Activated naive CD8-positive, alpha-beta T cell treated with anti-CD3 and anti-CD28 coated beads for 36 hours (primary cell): ENCODE data around the gene RCAN2. TPM values are rescaled to one million over a fixed set of nuclear protein-coding genes. Genes with fewer than 3 reads are reported as not detected.

Experiments used
- DNase-seq: peaks from one replicate; pipeline ENCODE4 v3.0.0; 2021
- H3K27ac Mint-ChIP-seq: one replicate; pipeline ENCODE4 v1.8.0; 2022; ENCODE audit warnings: mild to moderate bottlenecking, moderate library complexity, mixed read lengths
- H3K27me3 Mint-ChIP-seq: one replicate; pipeline ENCODE4 v1.8.0; 2022; ENCODE audit warnings: mild to moderate bottlenecking, mixed read lengths
- H3K36me3 Mint-ChIP-seq: one replicate; pipeline ENCODE4 v1.8.0; 2021; ENCODE audit warnings: mild to moderate bottlenecking, mixed read lengths
- H3K4me1 Mint-ChIP-seq: one replicate; pipeline ENCODE4 v1.8.0; 2021; ENCODE audit warnings: mixed read lengths
- H3K4me3 Mint-ChIP-seq: one replicate; pipeline ENCODE4 v1.8.0; 2022; ENCODE audit warnings: mild to moderate bottlenecking, moderate library complexity, mixed read lengths
- H3K9me3 Mint-ChIP-seq: one replicate; pipeline ENCODE4 v1.8.0; 2022; ENCODE audit warnings: mixed read lengths
- total RNA-seq, 2 experiments: library from RNA; stranded (reverse); gene quantifications; one replicate each; pipeline ENCODE4 v1.2.3, GENCODE V29; 2021

RCAN2 gene
- total RNA-seq, 2 experiments from 2014 or later = not detected

DNA sequence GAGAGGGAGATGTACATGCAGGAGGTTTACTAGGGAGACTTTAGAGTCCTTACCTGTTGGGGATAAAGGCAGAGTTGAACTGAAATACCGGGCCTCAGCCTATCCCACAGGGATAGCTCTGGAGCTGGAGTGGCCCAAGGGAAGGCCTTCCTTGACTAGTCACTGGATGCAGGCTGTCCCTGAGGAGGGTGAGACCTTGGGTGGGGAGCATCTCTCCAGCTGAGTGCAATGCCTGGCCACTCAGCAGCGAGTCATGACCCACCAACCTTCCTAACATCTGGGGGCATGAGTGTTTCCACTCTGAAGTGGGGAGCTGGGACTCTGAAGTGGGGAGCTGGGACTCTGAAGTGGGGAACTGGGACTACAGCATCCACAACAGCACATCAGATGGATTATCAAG is 274.4 kb downstream of the RCAN2 start:
- no peak overlapping the region for H3K27ac Mint-ChIP-seq
- no peaks in the 10 kb centered on the region for H3K36me3 Mint-ChIP-seq
- H3K4me1 Mint-ChIP-seq = peaks cover 13% of the 10 kb centered on the region
- no peaks in the 10 kb centered on the region for H3K27me3 Mint-ChIP-seq
- no peak overlapping the region for H3K4me3 Mint-ChIP-seq
- no peaks in the 10 kb centered on the region for H3K9me3 Mint-ChIP-seq
- no peak for DNase-seq

DNA sequence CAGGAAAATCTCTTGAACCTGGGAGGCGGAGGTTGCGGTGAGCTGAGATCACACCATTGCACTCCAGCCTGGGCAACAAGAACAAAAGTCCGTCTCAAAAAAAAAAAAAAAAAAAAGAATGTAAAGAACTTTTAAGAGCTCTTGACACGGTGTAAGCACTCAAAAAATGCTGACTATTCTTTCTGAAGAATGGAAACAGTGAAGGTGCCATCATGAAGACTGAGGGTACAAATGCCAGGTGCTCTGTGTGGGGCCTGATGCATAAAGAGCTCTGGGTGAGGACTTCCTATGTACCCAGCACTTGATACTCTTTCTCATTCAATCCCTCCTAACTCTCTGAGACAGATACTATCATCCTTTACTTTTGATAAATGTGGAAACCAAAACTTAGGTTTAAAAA is 275.5 kb downstream of the RCAN2 start:
- Mint-ChIP-seq H3K27ac (no peak overlapping the region), H3K36me3 (no peaks in the 10 kb centered on the region), H3K9me3 (no peaks in the 10 kb centered on the region), H3K4me1 (peaks cover 10% of the 10 kb centered on the region), H3K27me3 (no peaks in the 10 kb centered on the region), H3K4me3 (no peak overlapping the region)
- DNase-seq = no peak

DNA sequence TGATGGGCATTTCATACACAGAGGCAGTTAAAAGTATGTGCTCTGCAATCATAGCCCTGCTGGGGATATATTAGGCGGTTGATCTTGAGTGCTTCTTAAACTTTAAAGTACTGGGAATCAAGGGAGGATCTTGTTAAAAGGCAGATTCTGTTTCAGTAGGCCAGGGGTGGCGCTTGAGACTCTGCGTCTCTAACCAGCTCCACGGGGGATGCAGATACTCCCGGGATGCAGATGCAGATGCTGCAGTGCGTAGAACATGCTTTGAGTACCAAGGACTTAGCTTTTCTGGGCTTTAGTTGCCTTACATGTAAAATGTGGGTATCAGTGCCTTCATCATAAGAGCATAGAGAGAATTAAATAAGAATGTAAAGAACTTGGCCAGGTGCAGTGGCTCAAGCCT is 276.0 kb downstream of the RCAN2 start:
- Mint-ChIP-seq H3K36me3 (no peaks in the 10 kb centered on the region), H3K4me3 (no peak overlapping the region), H3K27me3 (no peaks in the 10 kb centered on the region), H3K27ac (no peak overlapping the region), H3K4me1 (peaks cover 4% of the 10 kb centered on the region), H3K9me3 (no peaks in the 10 kb centered on the region)
- no peak for DNase-seq

DNA sequence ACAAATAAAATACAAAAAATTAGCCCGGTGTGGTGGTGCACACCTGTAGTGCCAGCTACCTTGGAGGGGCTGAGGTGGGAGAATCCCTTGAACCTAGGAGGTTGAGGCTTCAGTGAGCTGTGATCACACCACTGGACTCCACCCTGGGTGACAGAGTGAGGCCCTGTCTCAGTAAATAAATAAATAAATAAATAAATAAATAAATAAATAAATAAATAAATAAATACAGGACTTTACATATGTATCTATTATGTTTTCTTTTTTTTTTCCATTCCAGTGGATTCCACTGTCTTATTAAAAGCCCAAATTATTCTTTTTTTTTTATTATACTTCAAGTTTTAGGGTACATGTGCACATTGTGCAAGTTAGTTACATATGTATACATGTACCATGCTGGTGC is 279.3 kb downstream of the RCAN2 start:
- no peak overlapping the region for H3K27ac Mint-ChIP-seq
- no peaks in the 10 kb centered on the region for H3K36me3 Mint-ChIP-seq
- H3K4me1 Mint-ChIP-seq = no peaks in the 10 kb centered on the region
- no peak overlapping the region for H3K4me3 Mint-ChIP-seq
- no peak for DNase-seq
- H3K27me3 Mint-ChIP-seq = peaks cover 8% of the 10 kb centered on the region
- H3K9me3 Mint-ChIP-seq = no peaks in the 10 kb centered on the region

DNA sequence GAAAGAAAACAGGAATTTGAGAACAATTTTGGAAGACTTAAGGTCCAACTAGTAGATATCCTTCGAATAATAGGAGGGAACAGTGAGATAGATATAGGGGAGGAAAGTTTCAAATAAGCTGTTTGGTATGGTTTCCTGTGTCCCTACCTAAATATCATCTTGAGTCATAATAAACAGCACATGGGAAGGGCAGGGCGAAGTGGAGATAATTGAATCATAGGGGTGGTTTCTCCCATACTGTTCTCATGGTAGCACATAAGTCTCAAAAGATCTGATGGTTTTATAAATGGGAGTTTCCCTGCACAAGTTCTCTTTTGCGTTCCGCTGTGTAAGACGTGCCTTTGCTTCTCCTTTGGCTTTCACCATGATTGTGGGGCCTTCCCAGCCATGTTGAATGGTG is 281.0 kb downstream of the RCAN2 start:
- DNase-seq = no peak
- Mint-ChIP-seq H3K27me3 (peaks cover 13% of the 10 kb centered on the region), H3K9me3 (no peaks in the 10 kb centered on the region), H3K4me1 (no peaks in the 10 kb centered on the region), H3K27ac (no peak overlapping the region), H3K4me3 (no peak overlapping the region), H3K36me3 (no peaks in the 10 kb centered on the region)

DNA sequence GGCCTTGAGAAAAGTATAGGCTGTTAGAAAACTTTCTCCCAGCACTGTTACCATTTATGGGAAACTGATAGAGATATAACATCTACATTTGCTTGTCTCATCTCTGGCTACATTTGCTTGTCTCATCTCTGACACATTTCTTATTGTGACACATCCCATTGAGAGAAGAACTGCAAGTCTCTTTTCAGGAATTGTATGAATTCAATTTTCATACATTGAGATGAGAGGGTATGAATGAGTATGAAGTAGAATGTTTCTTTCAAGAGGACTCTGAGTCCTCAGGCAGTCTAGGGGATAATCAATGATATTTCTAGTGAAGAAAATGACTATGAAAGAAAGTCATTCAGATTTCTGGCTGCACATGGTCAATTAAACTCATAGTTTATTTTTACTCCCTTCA is 282.9 kb downstream of the RCAN2 start:
- Mint-ChIP-seq H3K27ac (no peak overlapping the region), H3K9me3 (no peaks in the 10 kb centered on the region), H3K4me3 (no peak overlapping the region), H3K27me3 (peaks cover 13% of the 10 kb centered on the region), H3K36me3 (no peaks in the 10 kb centered on the region), H3K4me1 (no peaks in the 10 kb centered on the region)
- DNase-seq = no peak

DNA sequence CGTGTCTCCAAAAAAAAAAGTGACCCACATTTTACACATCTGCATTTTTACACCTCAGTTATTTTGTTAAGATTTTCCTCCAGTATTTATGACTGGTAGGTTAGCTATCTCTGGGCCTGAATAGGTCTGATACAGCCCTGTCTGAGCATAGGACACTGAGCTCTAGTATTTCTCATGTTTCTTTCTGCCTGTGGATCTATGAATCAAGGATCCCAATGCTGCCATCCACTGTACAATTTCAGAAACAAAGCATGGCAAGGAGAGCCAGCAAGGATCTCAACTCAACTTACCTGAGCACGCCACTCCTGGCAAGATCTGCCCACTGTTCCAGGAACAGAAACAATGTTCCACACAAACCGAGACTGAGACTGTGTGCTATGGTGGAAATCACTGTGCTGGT is 284.1 kb downstream of the RCAN2 start:
- Mint-ChIP-seq H3K4me1 (no peaks in the 10 kb centered on the region), H3K27me3 (peaks cover 15% of the 10 kb centered on the region), H3K36me3 (no peaks in the 10 kb centered on the region), H3K9me3 (no peaks in the 10 kb centered on the region), H3K27ac (no peak overlapping the region), H3K4me3 (no peak overlapping the region)
- DNase-seq = no peak

DNA sequence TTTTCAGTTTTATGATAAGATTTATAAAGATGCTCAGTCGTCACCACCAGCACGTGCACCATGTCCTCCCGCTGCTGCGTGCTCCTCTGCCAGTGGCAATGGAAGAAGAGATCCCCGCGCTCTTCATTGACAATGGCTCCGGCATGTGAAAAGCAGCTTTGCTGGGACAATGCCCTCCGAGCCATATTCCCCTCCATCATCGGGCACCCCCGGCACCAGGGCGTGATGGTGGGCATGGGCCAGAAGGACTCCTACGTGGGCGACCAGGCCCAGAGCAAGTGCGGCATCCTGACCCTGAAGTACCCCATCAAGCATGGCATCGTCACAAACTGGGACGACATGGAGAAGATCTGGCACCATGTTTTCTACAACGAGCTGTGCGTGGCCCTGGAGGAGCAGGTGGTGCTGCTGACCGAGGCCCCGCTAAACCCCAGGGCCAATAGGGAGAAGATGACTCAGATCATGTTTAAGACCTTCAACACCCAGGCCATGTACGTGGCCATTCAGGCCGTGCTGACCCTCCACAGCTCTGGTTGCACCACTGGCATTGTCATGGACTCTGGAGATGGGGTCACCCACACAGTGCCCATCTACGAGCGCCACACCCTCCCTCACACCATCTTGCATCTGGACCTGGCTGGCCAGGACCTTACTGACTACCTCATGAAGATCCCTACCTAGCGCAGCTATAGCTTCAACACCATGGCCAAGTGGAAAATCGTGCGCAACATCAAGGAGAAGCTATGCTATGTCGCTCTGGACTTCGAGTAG is 286.2 kb downstream of the RCAN2 start:
- Mint-ChIP-seq H3K27ac (no peak overlapping the region), H3K27me3 (peaks cover 17% of the 10 kb centered on the region), H3K4me3 (no peak overlapping the region), H3K4me1 (no peaks in the 10 kb centered on the region), H3K9me3 (peaks cover 1% of the 10 kb centered on the region), H3K36me3 (no peaks in the 10 kb centered on the region)
- DNase-seq = no peak

DNA sequence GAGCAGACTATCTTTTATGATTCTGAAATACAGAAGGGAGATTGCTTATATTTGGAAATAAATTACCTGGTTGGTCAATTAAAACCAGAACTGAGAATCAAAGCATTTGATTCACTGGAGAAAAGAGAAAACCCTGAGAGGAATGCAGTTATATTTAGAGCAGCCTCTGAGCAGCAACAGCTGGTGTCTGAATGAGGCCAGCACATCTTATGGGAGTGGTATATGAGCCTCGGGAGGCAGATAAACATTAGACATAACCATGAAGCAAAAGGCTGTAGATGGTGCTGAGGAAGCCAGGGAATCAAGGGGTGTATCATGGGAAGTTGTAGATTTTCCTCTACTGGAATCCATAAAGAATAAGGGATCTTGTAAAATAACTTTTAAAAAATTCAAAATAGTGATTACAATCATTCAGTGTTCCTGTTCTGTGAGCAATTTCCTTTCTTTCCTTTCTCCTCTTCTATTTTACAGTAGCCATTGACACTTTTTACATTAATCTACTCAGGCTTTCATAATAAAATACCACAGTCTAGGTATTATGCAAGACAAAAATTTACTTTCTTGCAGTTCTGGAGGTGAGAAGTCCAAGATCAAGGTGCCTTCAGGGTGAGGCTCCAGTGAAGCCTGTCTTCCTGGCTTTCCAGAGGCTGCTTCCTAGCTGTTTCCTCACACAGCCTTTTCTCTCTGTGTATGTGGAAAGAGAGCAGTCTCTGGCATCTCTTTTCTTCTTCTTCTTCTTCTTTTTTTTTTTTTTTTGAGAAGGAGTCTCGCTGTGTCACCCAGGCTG is 287.7 kb downstream of the RCAN2 start:
- Mint-ChIP-seq H3K27me3 (peaks cover 13% of the 10 kb centered on the region), H3K4me3 (no peak overlapping the region), H3K36me3 (no peaks in the 10 kb centered on the region), H3K9me3 (peaks cover 1% of the 10 kb centered on the region), H3K27ac (no peak overlapping the region), H3K4me1 (no peaks in the 10 kb centered on the region)
- DNase-seq = no peak

DNA sequence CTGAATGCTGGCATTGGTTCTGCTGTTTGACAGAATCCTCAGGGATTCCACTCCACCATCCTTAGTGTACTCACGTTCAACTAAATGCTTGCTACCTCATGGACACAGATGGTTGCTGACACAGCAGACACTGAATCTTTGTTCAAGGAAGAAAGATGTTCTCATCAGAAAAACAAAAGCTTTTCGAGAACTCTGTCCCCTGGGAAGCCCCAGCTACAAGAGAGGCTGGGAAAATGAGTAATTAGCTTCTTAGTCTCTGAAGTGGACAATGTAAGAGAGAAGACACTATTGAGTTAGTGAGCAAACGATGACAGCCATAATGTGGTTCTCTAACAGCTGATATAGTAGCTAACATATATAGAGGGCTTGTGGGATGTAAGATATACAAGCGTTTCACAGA is 289.5 kb downstream of the RCAN2 start:
- peaks cover 9% of the 10 kb centered on the region for H3K27me3 Mint-ChIP-seq
- no peak for DNase-seq
- H3K36me3 Mint-ChIP-seq = no peaks in the 10 kb centered on the region
- H3K27ac Mint-ChIP-seq = no peak overlapping the region
- no peak overlapping the region for H3K4me3 Mint-ChIP-seq
- peaks cover 1% of the 10 kb centered on the region for H3K9me3 Mint-ChIP-seq
- H3K4me1 Mint-ChIP-seq = no peaks in the 10 kb centered on the region

DNA sequence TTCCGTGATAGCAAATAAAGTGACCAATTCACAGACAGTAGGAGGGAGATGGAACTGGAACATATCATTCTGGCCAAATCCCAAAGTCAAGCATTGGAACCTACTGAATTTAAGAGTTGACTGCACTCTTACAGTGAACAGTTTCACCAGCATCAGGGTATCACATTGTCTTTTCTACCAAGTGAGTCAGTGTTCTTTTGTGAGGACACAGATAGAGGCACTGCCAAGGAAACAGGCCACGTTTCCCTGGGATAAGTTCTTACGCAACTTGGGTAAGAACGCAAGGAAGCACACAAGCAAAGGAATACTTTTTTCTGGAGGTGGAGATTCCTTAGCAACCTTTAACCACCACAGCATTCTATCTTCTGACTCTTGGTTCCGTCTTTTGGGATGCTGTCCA is 291.9 kb downstream of the RCAN2 start:
- H3K27ac Mint-ChIP-seq = no peak overlapping the region

DNA sequence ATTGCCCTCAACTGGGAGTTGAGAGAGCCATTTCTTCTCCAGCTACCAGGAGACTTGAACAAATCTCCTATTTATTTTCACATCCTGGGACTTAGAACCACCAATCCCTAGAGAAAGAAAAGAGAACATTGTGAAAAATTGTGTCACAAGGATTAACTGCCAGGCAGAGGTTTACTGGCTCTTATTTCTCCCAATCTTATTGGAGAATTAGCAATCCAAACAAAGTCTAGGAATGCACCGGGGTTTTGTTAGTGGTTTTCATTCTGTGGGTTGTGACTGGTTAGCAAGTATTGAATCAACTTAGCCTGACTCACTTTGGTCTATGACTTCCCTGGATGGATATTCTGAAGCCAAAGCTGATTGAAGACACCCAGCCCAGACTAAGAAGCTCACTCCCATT is 299.3 kb downstream of the RCAN2 start:
- Mint-ChIP-seq H3K27ac (no peak overlapping the region), H3K36me3 (no peaks in the 10 kb centered on the region), H3K9me3 (no peaks in the 10 kb centered on the region), H3K4me3 (no peak overlapping the region), H3K4me1 (no peaks in the 10 kb centered on the region), H3K27me3 (peaks cover 33% of the 10 kb centered on the region)
- DNase-seq = no peak

More for the DNA sequence above, 291.9 kb downstream of the RCAN2 start:
- H3K27me3 Mint-ChIP-seq = peaks cover 4% of the 10 kb centered on the region
- no peaks in the 10 kb centered on the region for H3K4me1 Mint-ChIP-seq
- DNase-seq = no peak
- H3K36me3 Mint-ChIP-seq = no peaks in the 10 kb centered on the region
- H3K9me3 Mint-ChIP-seq = peaks cover 1% of the 10 kb centered on the region
- no peak overlapping the region for H3K4me3 Mint-ChIP-seq

DNA sequence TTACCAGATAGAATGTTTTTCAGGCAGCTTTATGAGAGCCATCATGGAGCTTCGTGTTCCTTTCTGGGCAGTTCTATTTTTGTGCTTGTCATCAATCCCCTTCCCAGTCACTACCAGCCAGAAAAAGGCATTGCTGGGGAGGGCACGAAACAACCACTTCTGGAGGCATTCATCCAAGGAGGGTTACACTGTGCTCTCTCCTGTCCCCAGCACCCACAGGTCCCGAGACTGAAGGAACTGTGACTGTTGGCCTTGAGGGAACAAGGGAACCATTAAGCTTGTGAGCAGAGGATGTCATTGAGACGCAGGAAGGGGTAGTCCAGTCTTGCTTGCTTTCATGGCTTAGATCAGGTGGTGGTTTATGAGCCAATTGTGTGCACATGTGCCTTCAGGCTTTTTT is 300.4 kb downstream of the RCAN2 start:
- no peak overlapping the region for H3K4me3 Mint-ChIP-seq
- DNase-seq = no peak
- no peaks in the 10 kb centered on the region for H3K4me1 Mint-ChIP-seq
- H3K27ac Mint-ChIP-seq = no peak overlapping the region
- H3K36me3 Mint-ChIP-seq = no peaks in the 10 kb centered on the region
- H3K27me3 Mint-ChIP-seq = peaks cover 36% of the 10 kb centered on the region
- H3K9me3 Mint-ChIP-seq = no peaks in the 10 kb centered on the region

DNA sequence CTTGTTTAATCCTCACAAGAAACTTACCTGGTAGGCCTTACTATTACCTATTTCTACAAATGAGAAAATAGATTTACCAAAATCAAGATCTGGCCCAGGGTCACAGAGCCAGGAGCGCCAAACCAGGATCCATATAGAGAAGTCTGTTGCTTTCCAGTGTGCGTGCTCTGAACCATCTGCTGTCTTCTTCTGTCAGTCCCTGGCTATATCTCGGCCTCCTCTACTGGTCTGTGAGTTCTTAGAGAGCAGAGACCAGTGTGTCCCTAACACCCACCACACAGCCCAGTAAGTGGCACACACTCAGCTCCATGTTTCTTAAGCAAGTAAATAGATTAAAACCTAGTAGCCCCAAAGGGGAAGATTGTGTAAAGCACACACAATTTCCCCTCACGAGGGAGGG is 301.5 kb downstream of the RCAN2 start:
- H3K4me1 Mint-ChIP-seq = no peaks in the 10 kb centered on the region
- DNase-seq = no peak
- peaks cover 42% of the 10 kb centered on the region for H3K27me3 Mint-ChIP-seq
- no peak overlapping the region for H3K27ac Mint-ChIP-seq
- H3K9me3 Mint-ChIP-seq = no peaks in the 10 kb centered on the region
- no peak overlapping the region for H3K4me3 Mint-ChIP-seq
- no peaks in the 10 kb centered on the region for H3K36me3 Mint-ChIP-seq

DNA sequence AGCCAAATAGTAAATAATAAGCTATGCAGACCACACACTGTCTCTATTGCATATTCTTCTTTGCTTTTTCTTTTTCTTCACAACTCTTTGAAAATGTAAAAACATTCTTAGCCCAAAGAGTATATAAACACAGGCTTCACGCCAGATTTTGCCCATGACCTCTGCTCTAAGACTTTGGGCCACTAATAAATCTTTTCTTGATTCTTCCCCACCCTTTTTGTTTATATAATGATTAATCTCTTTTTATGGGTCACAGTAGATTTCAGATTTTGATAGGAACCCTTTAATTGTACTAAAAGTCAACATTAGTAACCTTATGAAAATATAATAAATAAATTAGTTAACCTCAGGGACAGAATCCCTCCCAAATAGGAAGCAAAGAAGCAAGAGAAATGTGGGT is 304.7 kb downstream of the RCAN2 start:
- Mint-ChIP-seq H3K27ac (no peak overlapping the region), H3K9me3 (no peaks in the 10 kb centered on the region), H3K4me1 (no peaks in the 10 kb centered on the region), H3K27me3 (peaks cover 24% of the 10 kb centered on the region), H3K36me3 (no peaks in the 10 kb centered on the region), H3K4me3 (no peak overlapping the region)
- DNase-seq = no peak

DNA sequence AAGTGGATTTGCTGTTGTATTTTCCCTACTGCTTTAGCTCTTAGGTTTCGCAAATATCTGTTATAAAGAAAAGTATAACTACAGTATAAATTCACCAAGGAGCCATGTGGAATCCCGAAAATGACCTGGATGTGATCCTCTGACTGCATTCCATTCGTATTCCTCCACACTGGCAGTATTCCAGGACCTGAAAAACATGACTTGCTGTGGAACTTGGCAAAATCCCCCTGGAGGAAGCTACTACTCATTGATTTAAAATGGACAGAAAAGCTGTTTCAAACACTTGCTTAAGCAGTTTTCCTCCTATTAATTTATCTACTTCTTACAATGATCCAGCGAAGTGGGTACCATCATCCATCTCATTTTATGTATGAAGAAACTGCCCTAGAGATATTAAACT is 307.1 kb downstream of the RCAN2 start:
- DNase-seq = no peak
- no peak overlapping the region for H3K27ac Mint-ChIP-seq
- H3K4me3 Mint-ChIP-seq = no peak overlapping the region
- H3K36me3 Mint-ChIP-seq = no peaks in the 10 kb centered on the region
- H3K4me1 Mint-ChIP-seq = no peaks in the 10 kb centered on the region
- peaks cover 21% of the 10 kb centered on the region for H3K27me3 Mint-ChIP-seq
- no peaks in the 10 kb centered on the region for H3K9me3 Mint-ChIP-seq
